ENCODE measurements around the gene CLASRP. TPM values are rescaled to one million over a fixed set of nuclear protein-coding genes. Genes with fewer than 3 reads are reported as not detected.
A peak's percentile ranks its signal among the peaks of the same experiment; 100 is the strongest.

CLASRP gene
- total and polyA plus RNA-seq, 9 donors, result 29.5 to 113 (median 80.3) TPM

DNA sequence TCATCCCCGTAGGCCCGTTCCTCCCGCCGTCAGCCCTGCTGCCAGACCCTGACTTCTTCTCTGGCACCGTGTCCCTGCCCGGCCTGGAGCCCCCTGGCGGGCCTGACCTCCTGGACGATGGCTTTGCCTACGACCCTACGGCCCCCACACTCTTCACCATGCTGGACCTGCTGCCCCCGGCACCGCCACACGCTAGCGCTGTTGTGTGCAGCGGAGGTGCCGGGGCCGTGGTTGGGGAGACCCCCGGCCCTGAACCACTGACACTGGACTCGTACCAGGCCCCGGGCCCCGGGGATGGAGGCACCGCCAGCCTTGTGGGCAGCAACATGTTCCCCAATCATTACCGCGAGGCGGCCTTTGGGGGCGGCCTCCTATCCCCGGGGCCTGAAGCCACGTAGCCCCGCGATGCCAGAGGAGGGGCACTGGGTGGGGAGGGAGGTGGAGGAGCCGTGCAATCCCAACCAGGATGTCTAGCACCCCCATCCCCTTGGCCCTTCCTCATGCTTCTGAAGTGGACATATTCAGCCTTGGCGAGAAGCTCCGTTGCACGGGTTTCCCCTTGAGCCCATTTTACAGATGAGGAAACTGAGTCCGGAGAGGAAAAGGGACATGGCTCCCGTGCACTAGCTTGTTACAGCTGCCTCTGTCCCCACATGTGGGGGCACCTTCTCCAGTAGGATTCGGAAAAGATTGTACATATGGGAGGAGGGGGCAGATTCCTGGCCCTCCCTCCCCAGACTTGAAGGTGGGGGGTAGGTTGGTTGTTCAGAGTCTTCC, 1.3 kb upstream of the CLASRP start:
- Histone ChIP-seq H3K27me3 (no peaks in the 10 kb centered on the region), H3K27ac (no peak overlapping the region), H3K4me3 (no peak overlapping the region), H3K9me3 (no peaks in the 10 kb centered on the region), H3K4me1 (ENCODE audit: insufficient read depth) (peaks cover 6% of the 10 kb centered on the region), H3K36me3 (no peaks in the 10 kb centered on the region)
- 85 to 88% (median 86%) methylated on average over 33 to 37 of the region's 37 CpGs for WGBS, 3 donors
- TF ChIP-seq EP300 (IDR thresholded peaks at IDR 0.05) (no peak), CTCF (IDR thresholded peaks at IDR 0.05) (no peak), POLR2A (IDR thresholded peaks at IDR 0.05) (no peak)
- peak in 4 of 5 donors; percentile 24 to 49 (median 46) for DNase-seq
- intact Hi-C loops (cut with DNase I), result no loop called here

DNA sequence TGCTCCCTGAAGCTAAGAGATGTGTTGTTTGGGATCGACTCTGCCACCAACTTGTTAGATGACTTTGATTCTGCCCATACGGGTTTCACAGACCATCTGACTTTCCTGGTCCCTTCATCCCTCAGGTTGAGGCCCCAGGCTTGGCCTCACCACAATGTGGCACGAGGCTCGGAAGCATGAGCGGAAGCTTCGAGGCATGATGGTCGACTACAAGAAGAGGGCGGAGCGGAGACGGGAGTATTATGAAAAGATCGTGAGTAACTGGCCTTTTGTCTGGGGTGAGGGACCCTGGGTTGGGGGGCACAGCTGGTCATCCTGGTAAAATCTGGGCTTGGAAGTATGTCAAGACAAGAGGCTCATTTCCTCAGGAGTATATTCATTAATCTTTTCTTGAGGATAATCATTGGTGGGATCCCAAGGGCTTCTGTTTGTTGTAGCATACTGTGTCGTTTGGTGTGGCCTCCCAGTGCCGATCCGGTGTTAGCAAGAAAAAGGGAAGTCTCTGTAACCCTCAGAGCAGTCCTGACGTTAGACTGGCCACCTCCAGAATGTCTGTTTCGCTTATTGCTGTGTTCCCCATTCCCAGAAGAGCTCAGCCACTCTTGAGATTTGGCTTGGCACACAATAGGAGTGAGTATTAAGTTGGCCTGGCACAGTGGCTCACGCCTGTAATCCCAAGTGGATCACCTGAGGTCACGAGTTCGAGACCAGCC, 1.4 kb downstream of the CLASRP start:
- no peak for TF ChIP-seq POLR2A (IDR thresholded peaks at IDR 0.05)
- no peak for TF ChIP-seq CTCF (IDR thresholded peaks at IDR 0.05)
- TF ChIP-seq EP300 (IDR thresholded peaks at IDR 0.05), result no peak
- Histone ChIP-seq H3K36me3 (no peaks in the 10 kb centered on the region), H3K9me3 (no peaks in the 10 kb centered on the region), H3K27ac (no peak overlapping the region), H3K4me1 (ENCODE audit: insufficient read depth) (peaks cover 6% of the 10 kb centered on the region), H3K4me3 (no peak overlapping the region), H3K27me3 (no peaks in the 10 kb centered on the region)
- DNase-seq, result no peak
- intact Hi-C loops (cut with DNase I), result no loop called here
- WGBS, 3 donors, result 72 to 80% (median 78%) methylated on average over 19 of the region's 19 CpGs

- peaks cover 6% of the 10 kb centered on the region for H3K4me1 ChIP-seq (ENCODE audit: insufficient read depth)
- H3K27ac ChIP-seq, result no peak overlapping the region
- no peak overlapping the region for H3K4me3 ChIP-seq
- H3K9me3 ChIP-seq, result no peaks in the 10 kb centered on the region
- no peaks in the 10 kb centered on the region for H3K27me3 ChIP-seq
- H3K36me3 ChIP-seq, result no peaks in the 10 kb centered on the region
- TF ChIP-seq EP300 (IDR thresholded peaks at IDR 0.05), result no peak
- TF ChIP-seq CTCF (IDR thresholded peaks at IDR 0.05), result no peak
- no peak for TF ChIP-seq POLR2A (IDR thresholded peaks at IDR 0.05)
- no peak for DNase-seq
- intact Hi-C loops (cut with DNase I), result no loop called here
- WGBS, 3 donors, result 74 to 85% (median 81%) methylated on average over 6 of the region's 6 CpGs
Measured at GRCh38 chr19:45041125-45041524, 2.3 kb downstream of the CLASRP start.

- no peak overlapping the region for H3K27ac ChIP-seq
- 61 to 71% (median 66%) methylated on average over 14 of the region's 14 CpGs for WGBS, 3 donors
- H3K36me3 ChIP-seq, result no peaks in the 10 kb centered on the region
- no peak overlapping the region for H3K4me3 ChIP-seq
- H3K9me3 ChIP-seq, result no peaks in the 10 kb centered on the region
- no peak for DNase-seq
- no peak for TF ChIP-seq EP300 (IDR thresholded peaks at IDR 0.05)
- TF ChIP-seq POLR2A (IDR thresholded peaks at IDR 0.05), result no peak
- TF ChIP-seq CTCF (IDR thresholded peaks at IDR 0.05), result no peak
- intact Hi-C loops (cut with DNase I), result no loop called here
- no peaks in the 10 kb centered on the region for H3K4me1 ChIP-seq (ENCODE audit: insufficient read depth)
- H3K27me3 ChIP-seq, result no peaks in the 10 kb centered on the region
Measured at GRCh38 chr19:45045671-45046353, 7.0 kb downstream of the CLASRP start.
